C4-2B (cell line): ENCODE data around the gene TAF7.

ENCODE experiments used
- ZFX ChIP-seq: fragments of 450-650 bp; IDR thresholded peaks from 2 replicates; pipeline ENCODE4 v1.6.1; 2017
- TF ChIP-seq, protein P1 (sequence below): fragments of 450-650 bp; conservative IDR thresholded peaks from 2 replicates; pipeline ENCODE4 v1.5.1; 2017; ENCODE audit warnings: mild to moderate bottlenecking

DNA sequence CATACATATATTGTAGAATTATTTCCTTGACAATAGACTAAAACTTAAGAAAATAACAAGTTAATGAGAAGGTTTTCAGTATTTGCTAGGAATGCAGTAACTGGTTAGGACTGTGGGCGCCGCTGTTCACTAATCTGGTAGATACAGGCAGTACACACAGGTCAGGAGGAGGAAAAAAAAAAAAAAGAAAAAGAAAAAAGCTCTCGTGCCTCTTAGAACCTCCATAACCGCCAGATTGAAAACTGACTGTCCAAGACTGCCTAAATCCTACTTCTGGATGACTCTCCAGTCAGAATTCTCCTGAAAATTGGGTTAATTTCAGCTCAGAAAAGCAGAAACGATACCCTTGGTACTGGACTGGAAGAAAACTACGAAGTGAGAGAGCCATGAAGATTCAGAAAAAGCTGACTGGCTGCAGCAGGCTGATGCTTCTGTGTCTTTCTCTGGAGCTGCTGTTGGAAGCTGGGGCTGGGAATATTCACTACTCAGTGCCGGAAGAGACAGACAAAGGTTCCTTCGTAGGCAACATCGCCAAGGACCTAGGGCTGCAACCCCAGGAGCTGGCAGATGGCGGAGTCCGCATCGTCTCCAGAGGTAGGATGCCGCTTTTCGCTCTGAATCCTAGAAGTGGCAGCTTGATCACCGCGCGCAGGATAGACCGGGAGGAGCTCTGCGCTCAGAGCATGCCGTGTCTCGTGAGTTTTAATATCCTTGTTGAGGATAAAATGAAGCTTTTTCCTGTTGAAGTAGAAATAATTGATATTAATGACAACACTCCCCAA lies 9.9 kb upstream of the TAF7 start, which contains the start of gene PCDHGA1:
- TF ChIP-seq, protein P1, sequence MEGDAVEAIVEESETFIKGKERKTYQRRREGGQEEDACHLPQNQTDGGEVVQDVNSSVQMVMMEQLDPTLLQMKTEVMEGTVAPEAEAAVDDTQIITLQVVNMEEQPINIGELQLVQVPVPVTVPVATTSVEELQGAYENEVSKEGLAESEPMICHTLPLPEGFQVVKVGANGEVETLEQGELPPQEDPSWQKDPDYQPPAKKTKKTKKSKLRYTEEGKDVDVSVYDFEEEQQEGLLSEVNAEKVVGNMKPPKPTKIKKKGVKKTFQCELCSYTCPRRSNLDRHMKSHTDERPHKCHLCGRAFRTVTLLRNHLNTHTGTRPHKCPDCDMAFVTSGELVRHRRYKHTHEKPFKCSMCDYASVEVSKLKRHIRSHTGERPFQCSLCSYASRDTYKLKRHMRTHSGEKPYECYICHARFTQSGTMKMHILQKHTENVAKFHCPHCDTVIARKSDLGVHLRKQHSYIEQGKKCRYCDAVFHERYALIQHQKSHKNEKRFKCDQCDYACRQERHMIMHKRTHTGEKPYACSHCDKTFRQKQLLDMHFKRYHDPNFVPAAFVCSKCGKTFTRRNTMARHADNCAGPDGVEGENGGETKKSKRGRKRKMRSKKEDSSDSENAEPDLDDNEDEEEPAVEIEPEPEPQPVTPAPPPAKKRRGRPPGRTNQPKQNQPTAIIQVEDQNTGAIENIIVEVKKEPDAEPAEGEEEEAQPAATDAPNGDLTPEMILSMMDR, result peak; percentile 66
- no peak for TF ChIP-seq ZFX
